Tibial artery (tissue), 4 donors: Measurements from ENCODE around the gene MAD1L1.

ENCODE experiments used
- DNase-seq, 2 donors: peaks; one replicate each; pipeline ENCODE4 v3.0.0-alpha.2; 2019
- H3K27ac ChIP-seq, 2 donors: fragments of 200-600 bp; sonication (generic) in 1 of 2; 1 replicate in 1 of 2; 2 replicates in 1 of 2; pipeline ENCODE4 v1.5.1; 2018 to 2019; ENCODE audit warnings: mild to moderate bottlenecking in 1 of 2
- H3K27me3 ChIP-seq, 2 donors: fragments of 200-600 bp; sonication (generic) in 1 of 2; one replicate each; pipeline versions ENCODE4 v1.5.1 to v1.6.0; 2016 to 2019
- H3K36me3 ChIP-seq, 3 donors: fragments of 200-600 bp; sonication (generic) in 2 of 3; one replicate each; pipeline ENCODE4 v1.5.1; 2016 to 2019; ENCODE audit warnings: mild to moderate bottlenecking in 2 of 3
- H3K4me1 ChIP-seq, 4 donors: fragments of 200-600 bp; sonication (generic) in 2 of 4; 1 replicate in 3 of 4; 2 replicates in 1 of 4; pipeline ENCODE4 v1.5.1; 2016 to 2019
- H3K4me3 ChIP-seq, 2 donors: fragments of 200-600 bp; sonication (generic) in 1 of 2; 1 replicate in 1 of 2; 2 replicates in 1 of 2; pipeline ENCODE4 v1.5.1; 2018 to 2019; ENCODE audit warnings: mild to moderate bottlenecking in 2 of 2
- H3K9me3 ChIP-seq, 3 donors: fragments of 200-600 bp; sonication (generic) in 1 of 3; one replicate each; pipeline ENCODE4 v1.5.1; 2016 to 2019
- intact Hi-C: fragments of 100-400 bp; cut with DNase I; formaldehyde crosslinking; loops from one replicate; pipeline ENCODE4 v1.15.0; 2023; ENCODE audit warnings: low total_unique reads
- TF ChIP-seq, protein P1 (sequence below), 2 experiments: fragments of 200-600 bp in 1 of 2; fragments of 450-650 bp in 1 of 2; IDR thresholded peaks; one replicate each; pipeline ENCODE4 v1.5.1; 2017 to 2019; ENCODE audit warnings: antibody characterized with exemption in 2 of 2, mild to moderate bottlenecking in 1 of 2, moderate library complexity in 1 of 2

MAD1L1 gene

DNA sequence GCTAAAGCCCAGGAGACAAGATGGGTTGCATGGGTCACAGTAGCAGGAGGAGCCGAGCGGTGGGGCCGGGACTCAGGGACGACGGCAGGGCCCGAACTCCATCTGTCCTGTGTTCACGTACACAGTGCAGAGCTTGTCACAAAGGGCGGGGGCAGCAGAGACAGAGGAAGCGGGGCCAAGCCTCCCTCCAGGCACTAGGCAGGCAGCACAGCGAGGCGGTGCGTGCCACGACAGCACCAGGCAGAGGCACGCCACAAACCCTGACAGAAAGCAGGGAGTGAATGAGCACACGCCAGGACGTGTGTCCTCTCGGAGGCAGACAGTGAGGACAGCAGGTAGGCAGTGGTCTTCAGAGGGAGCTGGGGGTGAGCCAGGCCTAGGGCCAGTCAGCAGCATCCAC lies 177.8 kb downstream of the MAD1L1 start:
- Histone ChIP-seq H3K9me3 (no peaks in the 10 kb centered on the region), H3K4me1 (no peaks in the 10 kb centered on the region), H3K4me3 (no peak overlapping the region), H3K27me3 (no peaks in the 10 kb centered on the region), H3K27ac (no peak overlapping the region), H3K36me3 (peaks cover 0 to 7% (median 0%) of the 10 kb centered on the region in 3 donors)
- no peak for DNase-seq
- intact Hi-C loops, result no loop called here
- TF ChIP-seq, protein P1, sequence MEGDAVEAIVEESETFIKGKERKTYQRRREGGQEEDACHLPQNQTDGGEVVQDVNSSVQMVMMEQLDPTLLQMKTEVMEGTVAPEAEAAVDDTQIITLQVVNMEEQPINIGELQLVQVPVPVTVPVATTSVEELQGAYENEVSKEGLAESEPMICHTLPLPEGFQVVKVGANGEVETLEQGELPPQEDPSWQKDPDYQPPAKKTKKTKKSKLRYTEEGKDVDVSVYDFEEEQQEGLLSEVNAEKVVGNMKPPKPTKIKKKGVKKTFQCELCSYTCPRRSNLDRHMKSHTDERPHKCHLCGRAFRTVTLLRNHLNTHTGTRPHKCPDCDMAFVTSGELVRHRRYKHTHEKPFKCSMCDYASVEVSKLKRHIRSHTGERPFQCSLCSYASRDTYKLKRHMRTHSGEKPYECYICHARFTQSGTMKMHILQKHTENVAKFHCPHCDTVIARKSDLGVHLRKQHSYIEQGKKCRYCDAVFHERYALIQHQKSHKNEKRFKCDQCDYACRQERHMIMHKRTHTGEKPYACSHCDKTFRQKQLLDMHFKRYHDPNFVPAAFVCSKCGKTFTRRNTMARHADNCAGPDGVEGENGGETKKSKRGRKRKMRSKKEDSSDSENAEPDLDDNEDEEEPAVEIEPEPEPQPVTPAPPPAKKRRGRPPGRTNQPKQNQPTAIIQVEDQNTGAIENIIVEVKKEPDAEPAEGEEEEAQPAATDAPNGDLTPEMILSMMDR (IDR thresholded peaks at IDR 0.05), result no peak

DNA sequence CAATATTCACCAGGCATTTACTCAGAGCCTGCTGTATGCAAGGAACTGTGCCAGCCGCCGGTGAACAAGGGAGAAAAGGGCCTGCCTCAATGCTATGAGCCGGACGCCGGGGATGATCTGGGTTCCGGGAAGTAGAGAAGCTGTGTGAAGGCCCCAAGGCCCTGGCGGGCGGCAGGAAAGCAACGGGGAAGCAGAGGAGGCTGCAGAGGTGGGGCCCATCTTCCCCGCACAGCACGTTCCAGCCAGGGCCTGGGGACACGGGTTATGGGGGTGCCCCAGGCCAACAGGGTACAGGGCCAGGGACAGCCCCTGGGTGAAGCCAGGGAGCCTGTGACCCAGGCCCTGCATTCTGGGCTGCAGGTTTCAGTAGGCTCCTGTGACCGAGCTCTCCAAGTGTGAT lies 179.3 kb downstream of the MAD1L1 start:
- no peak for DNase-seq
- intact Hi-C loops, result no loop called here
- Histone ChIP-seq H3K9me3 (no peaks in the 10 kb centered on the region), H3K27me3 (no peaks in the 10 kb centered on the region), H3K4me1 (no peaks in the 10 kb centered on the region), H3K27ac (no peak overlapping the region), H3K36me3 (peaks cover 0 to 7% (median 0%) of the 10 kb centered on the region in 3 donors), H3K4me3 (no peak overlapping the region)
- TF ChIP-seq, protein P1 (IDR thresholded peaks at IDR 0.05), result no peak

DNA sequence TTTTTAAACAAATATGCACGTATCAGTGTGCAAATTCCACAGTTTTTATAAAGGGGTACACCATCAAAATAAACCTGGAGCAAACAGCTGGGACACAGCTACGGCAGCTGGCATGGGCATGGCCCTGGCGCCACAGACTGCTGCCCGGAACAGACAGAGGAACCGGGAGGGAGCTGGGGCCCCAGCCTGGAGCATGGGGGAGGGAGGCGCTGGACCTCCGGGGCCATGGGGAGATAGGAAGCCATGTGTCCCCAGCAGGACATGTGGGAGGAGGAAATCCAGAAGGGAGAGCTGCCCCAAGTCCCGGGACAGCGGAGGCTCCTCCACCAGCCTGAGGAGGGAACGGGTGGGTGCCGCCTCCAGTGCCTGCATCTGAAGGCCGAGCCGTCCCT lies 180.1 kb downstream of the MAD1L1 start:
- H3K36me3 ChIP-seq, result peaks cover 0 to 7% (median 0%) of the 10 kb centered on the region in 3 donors
- no peak overlapping the region for H3K4me3 ChIP-seq
- TF ChIP-seq, protein P1 (IDR thresholded peaks at IDR 0.05), result no peak
- no peaks in the 10 kb centered on the region for H3K4me1 ChIP-seq
- H3K27ac ChIP-seq, result no peak overlapping the region
- H3K27me3 ChIP-seq, result no peaks in the 10 kb centered on the region
- H3K9me3 ChIP-seq, result no peaks in the 10 kb centered on the region
- no peak for DNase-seq
- intact Hi-C loops, result no loop called here

DNA sequence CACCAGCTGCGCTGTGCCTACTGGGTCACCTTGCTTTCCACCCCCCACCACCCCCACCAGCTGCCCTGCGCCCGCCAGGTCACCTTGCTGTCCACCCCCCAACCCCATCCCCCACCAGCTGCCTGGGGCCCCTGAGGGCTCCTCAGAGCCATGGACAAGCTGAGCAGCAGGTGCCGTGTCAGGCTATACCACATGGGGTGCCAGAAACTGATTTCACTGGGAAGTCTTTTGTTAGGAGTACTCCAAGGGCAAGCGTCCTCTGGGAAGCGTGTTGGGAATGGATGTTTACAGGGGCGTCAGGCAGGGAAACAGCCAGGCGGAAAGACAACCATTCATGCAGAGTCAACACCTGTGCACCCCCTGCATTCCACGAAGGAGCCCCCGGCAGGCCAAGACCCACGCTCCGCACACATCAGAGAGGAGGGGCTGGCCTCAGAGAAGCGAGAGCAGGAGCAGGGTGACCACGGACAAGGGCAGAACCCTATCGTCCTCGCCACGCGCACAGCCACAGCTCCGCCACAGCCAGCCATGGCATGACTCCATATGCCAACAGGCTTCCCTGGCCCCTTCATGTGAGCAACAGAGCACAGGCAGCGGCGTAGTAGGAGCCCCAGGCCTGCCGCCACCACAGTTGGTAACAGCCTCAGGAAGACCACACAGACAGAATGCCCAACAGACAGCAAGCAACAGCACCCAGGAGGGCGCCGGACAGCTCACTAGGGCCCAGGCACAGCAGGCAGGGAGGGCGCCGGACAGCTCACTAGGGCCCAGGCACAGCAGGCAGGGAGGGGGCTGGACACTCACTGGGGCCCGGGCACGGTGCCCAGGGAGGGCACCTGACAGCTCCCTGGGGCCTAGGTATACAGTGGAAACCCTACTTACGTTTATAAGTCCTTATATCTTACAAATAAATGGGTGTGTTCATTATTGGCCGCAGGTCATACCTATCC lies 180.8 kb downstream of the MAD1L1 start:
- intact Hi-C loops, result no loop called here
- Histone ChIP-seq H3K4me1 (no peaks in the 10 kb centered on the region), H3K36me3 (peaks cover 0 to 7% (median 0%) of the 10 kb centered on the region in 3 donors), H3K27ac (no peak overlapping the region), H3K9me3 (no peaks in the 10 kb centered on the region), H3K27me3 (no peaks in the 10 kb centered on the region), H3K4me3 (no peak overlapping the region)
- TF ChIP-seq, protein P1 (IDR thresholded peaks at IDR 0.05), result no peak
- no peak for DNase-seq

DNA sequence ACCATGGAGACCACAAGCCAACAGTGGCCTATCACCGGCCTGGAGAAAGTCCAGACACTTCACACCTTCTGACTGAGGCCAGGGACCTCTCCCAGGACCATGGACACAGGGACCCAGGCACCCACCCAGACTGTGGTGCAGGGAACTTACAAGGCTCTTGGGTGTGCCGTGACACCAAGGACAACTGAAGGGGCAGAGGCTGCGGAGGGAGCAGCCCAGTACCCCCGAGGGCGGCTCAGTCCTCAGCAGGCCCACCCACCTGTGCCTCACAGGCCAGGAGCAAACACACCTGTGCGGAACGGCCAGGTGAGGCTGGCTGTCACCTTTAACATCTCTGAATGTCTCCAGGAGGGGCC lies 182.3 kb downstream of the MAD1L1 start:
- peaks cover 0 to 7% (median 0%) of the 10 kb centered on the region in 3 donors for H3K36me3 ChIP-seq
- no peaks in the 10 kb centered on the region for H3K9me3 ChIP-seq
- no peak overlapping the region for H3K4me3 ChIP-seq
- H3K27ac ChIP-seq, result no peak overlapping the region
- no peak for DNase-seq
- H3K27me3 ChIP-seq, result no peaks in the 10 kb centered on the region
- TF ChIP-seq, protein P1 (IDR thresholded peaks at IDR 0.05), result no peak
- intact Hi-C loops, result no loop called here
- H3K4me1 ChIP-seq, result no peaks in the 10 kb centered on the region
